Mesothelial cell of epicardium (in vitro differentiated cells): ENCODE measurements around the gene CAMTA1. TPM values are rescaled to one million over a fixed set of nuclear protein-coding genes. Genes with fewer than 3 reads are reported as not detected.
A peak's percentile ranks its signal among the peaks of the same experiment; 100 is the strongest.

Experiments
- DNase-seq, 2 experiments: peaks; one replicate each; pipeline ENCODE4 v3.0.0; 2021; ENCODE audit warnings: low spot score in 2 of 2; ENCODE audit not compliant: unreplicated experiment in 2 of 2
- H3K27ac Mint-ChIP-seq: 2 replicates; pipeline ENCODE4 v1.8.0; 2021; ENCODE audit warnings: mixed read lengths
- H3K27me3 Mint-ChIP-seq: 2 replicates; pipeline ENCODE4 v1.8.0; 2021; ENCODE audit warnings: low read depth, mixed read lengths
- H3K36me3 Mint-ChIP-seq: 2 replicates; pipeline ENCODE4 v1.8.0; 2021; ENCODE audit warnings: mixed read lengths
- H3K4me1 Mint-ChIP-seq: 2 replicates; pipeline ENCODE4 v1.8.0; 2021; ENCODE audit warnings: mixed read lengths
- H3K4me3 Mint-ChIP-seq: 2 replicates; pipeline ENCODE4 v1.8.0; 2021; ENCODE audit warnings: mild to moderate bottlenecking, moderate library complexity, mixed read lengths
- H3K9me3 Mint-ChIP-seq: 2 replicates; pipeline ENCODE4 v1.8.0; 2021; ENCODE audit warnings: mixed read lengths
- CTCF ChIP-seq: fragments of 200-600 bp; sonication (generic); IDR thresholded peaks from one replicate; pipeline ENCODE4 v1.5.0; 2021; ENCODE audit warnings: antibody characterized with exemption; ENCODE audit not compliant: unreplicated experiment
- total RNA-seq: library from RNA; stranded (reverse); gene quantifications from 3 replicates; pipeline ENCODE4 v1.2.1, GENCODE V29; 2021

CAMTA1 gene
- total RNA-seq, 1 donor from 2014 or later, result 70.4 TPM

DNA sequence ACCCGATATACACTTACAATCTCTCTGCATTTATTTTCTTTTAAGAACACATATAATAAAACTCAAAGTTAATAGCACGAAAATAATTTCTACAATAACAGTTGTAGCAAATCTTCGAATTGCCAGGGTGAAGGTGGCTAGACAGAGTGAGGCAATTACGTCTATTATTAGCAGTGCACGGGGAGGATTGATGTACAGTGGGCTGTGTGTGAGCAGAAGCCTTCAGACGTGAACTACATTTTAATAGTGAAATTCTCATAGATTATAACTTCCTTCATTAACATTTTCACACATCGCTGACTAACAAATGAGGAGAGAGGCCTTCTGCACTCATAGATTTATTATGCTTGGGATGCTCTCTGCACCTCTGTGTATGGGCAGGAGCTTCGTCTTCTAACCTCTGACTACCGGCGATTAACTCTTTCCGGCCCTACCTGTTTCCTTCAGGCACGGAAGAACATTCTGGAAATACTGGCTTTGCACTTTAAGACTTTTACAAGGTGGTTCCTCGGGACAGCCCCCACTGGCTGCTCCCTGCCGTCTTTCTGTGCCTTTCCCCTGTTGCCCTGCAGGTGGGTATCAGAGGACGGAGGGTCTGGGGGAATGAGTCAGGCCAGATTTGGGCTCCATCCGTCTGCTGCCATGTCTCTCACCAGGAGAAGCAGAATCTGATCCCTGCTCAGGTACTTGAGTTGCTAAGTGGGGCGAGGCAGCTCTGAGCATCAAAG, 200.5 kb downstream of the CAMTA1 start:
- H3K9me3 Mint-ChIP-seq, result peaks cover 14% of the 10 kb centered on the region
- H3K27ac Mint-ChIP-seq, result no peak overlapping the region
- H3K4me3 Mint-ChIP-seq, result no peak overlapping the region
- no peaks in the 10 kb centered on the region for H3K4me1 Mint-ChIP-seq
- H3K36me3 Mint-ChIP-seq, result no peaks in the 10 kb centered on the region
- peaks cover 64% of the 10 kb centered on the region for H3K27me3 Mint-ChIP-seq
- no peak for DNase-seq
- TF ChIP-seq CTCF, result no peak

DNA sequence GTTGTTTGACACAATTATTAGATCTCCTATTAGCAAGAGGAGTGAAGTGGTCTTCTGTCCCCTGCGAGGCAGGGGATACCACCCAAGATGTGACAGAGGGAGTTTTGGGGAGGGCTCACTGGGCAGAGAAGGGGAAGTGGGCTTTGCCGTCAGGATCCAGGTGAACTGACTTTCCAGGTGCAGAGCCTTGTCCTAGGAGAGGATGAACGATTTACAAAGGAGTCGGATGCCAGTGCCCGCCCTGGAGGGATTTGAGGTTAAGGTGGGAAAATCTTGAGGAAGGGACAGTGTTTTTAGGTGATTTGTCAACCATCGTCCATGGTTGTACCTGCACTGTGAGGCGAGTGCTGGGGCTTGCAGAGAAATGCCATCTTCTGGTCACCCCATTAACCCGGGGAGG, 201.0 kb downstream of the CAMTA1 start:
- Mint-ChIP-seq H3K36me3 (no peaks in the 10 kb centered on the region), H3K27me3 (peaks cover 65% of the 10 kb centered on the region), H3K4me3 (no peak overlapping the region), H3K27ac (no peak overlapping the region), H3K9me3 (peaks cover 14% of the 10 kb centered on the region), H3K4me1 (no peaks in the 10 kb centered on the region)
- no peak for TF ChIP-seq CTCF
- no peak for DNase-seq

DNA sequence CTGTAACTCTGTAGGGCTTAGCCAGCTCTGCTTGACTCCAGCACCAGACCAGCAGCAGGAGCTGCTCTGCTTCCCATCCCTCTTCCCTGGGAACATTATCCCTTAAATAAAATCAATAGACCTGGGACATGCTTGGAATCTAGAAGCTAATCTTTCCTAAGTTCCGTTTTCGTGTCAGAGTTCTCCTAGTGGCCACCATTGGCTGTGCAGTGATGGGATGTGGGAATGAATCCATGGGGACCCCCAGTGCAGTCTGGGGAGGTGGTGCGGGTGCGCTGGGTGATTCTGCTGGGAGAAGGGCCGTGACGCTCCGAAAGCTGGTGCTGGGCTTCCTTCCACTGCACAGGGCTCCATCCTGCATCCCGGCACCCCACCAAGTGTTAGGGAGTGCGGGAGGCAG, 202.7 kb downstream of the CAMTA1 start:
- Mint-ChIP-seq H3K4me1 (no peaks in the 10 kb centered on the region), H3K4me3 (no peak overlapping the region), H3K27me3 (peaks cover 62% of the 10 kb centered on the region), H3K27ac (no peak overlapping the region), H3K9me3 (peaks cover 20% of the 10 kb centered on the region), H3K36me3 (no peaks in the 10 kb centered on the region)
- DNase-seq, result no peak
- TF ChIP-seq CTCF, result peak; percentile 32

- no peak overlapping the region for H3K4me3 Mint-ChIP-seq
- no peak for DNase-seq
- H3K9me3 Mint-ChIP-seq, result peaks cover 22% of the 10 kb centered on the region
- no peaks in the 10 kb centered on the region for H3K36me3 Mint-ChIP-seq
- no peak for TF ChIP-seq CTCF
- peaks cover 58% of the 10 kb centered on the region for H3K27me3 Mint-ChIP-seq
- H3K4me1 Mint-ChIP-seq, result no peaks in the 10 kb centered on the region
- no peak overlapping the region for H3K27ac Mint-ChIP-seq
Observed at GRCh38 chr1:6988796-6989195, 203.5 kb downstream of the CAMTA1 start.

DNA sequence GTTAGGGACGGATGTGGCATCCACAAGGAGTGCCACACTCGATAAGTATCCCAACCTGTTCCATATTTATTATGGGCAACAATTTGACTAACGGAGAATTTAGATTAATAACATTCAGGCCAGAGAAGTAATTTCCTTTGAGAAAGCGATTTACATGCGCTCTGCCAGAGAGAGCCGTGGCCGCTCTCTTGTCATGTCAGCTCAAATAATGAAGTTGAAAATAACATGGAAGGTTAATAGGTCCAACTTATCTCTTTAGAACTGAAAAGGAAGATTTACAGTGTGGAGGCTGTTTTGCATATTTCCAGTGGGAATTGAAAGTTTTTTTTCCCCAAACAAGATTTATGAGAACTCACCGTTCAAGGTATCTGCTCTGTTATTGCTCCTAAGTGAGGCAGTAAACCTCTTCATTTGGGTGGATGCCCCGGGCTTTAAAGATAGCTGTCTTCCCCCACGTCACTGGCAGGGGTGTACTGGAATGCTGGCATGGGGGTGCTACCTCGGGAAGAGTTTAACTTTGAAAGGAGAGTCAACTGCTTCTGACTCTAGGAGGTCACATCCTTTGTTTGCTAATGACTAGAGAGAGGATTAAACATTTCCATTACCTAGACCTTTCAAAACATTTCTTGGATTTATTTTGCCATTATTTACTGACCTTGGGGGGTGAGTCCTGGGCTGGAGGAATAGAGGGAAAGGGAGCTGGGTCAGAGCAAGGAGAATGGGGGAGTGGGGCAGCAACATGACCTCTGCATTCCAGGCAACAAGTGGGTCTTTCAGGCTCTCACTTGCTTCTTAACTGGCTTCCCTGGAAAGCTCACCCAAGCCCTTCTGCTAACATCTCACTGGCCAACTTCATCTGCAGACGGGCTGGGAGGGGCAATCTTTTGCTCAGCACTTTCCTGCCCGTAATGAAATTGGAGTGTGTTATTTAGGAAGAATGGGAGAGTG, 204.2 kb downstream of the CAMTA1 start:
- Mint-ChIP-seq H3K4me3 (no peak overlapping the region), H3K9me3 (peaks cover 28% of the 10 kb centered on the region), H3K4me1 (no peaks in the 10 kb centered on the region), H3K36me3 (no peaks in the 10 kb centered on the region), H3K27ac (no peak overlapping the region), H3K27me3 (peaks cover 63% of the 10 kb centered on the region)
- no peak for DNase-seq
- TF ChIP-seq CTCF, result no peak
